ENCODE results near the gene PRRG4. TPM values are rescaled to one million over a fixed set of nuclear protein-coding genes. Genes with fewer than 3 reads are reported as not detected.
"Not testable (repeated sequence)": the region's sequence is repeated elsewhere in the genome, so short reads cannot be mapped to it uniquely, and the experiment has no call there.

Gene PRRG4
- polyA plus RNA-seq, 1 donor (not counting 4 experiments of a cell fraction or from before 2014, with no cell fraction given) = 10.0 TPM

DNA sequence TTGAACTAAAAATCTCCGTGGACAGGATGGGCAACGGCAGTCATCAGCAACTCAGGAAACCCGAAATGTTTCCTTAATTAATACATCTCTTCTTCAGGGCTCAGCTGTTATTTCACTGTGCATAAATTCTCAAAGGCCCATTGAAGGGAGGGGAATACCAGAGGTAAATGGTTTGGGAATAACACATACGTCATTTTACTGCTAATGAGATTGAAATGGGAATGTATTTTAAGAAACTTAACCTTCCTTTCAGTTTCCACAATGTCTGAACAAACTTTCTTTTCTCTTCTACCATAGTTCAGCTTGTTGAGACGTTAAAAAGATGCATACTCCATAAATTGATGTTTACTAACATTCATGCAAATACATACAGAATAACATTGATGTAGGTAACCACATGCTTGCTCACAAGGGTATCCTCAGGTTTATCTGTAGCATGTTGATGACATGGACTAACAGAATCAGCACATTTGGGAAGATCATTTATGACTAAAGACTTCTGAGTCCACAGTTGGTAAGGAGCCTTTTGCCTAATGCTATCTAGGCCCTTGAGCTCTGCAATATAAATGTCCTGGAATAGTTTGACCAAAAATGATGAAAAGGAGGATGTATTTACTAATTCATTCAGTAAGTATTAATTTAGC is 7.7 kb upstream of the PRRG4 start:
- H3K4me1 ChIP-seq (ENCODE audit: control insufficient read depth, extremely low read depth, insufficient read depth, low read length) = peaks cover 15% of the 10 kb centered on the region
- H3K9me1 ChIP-seq (ENCODE audit: control insufficient read depth, extremely low read depth, insufficient read depth, low read length) = no peaks in the 10 kb centered on the region
- H3K36me3 ChIP-seq (ENCODE audit: control insufficient read depth in 2 of 2, extremely low read depth in 1 of 2, insufficient read depth in 2 of 2, low read length in 2 of 2) = no peaks in the 10 kb centered on the region
- no peak overlapping the region for H2AFZ ChIP-seq (ENCODE audit: control insufficient read depth, low read length)
- FAIRE-seq = no peak
- TF ChIP-seq EZH2 (IDR thresholded peaks at IDR 0.05; ENCODE audit: low read length) = no peak
- TF ChIP-seq, protein P1, sequence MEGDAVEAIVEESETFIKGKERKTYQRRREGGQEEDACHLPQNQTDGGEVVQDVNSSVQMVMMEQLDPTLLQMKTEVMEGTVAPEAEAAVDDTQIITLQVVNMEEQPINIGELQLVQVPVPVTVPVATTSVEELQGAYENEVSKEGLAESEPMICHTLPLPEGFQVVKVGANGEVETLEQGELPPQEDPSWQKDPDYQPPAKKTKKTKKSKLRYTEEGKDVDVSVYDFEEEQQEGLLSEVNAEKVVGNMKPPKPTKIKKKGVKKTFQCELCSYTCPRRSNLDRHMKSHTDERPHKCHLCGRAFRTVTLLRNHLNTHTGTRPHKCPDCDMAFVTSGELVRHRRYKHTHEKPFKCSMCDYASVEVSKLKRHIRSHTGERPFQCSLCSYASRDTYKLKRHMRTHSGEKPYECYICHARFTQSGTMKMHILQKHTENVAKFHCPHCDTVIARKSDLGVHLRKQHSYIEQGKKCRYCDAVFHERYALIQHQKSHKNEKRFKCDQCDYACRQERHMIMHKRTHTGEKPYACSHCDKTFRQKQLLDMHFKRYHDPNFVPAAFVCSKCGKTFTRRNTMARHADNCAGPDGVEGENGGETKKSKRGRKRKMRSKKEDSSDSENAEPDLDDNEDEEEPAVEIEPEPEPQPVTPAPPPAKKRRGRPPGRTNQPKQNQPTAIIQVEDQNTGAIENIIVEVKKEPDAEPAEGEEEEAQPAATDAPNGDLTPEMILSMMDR (optimal IDR thresholded peaks at IDR 0.05 in 1 of 3, IDR thresholded peaks at IDR 0.05 in 1 of 3, conservative IDR thresholded peaks at IDR 0.05 in 1 of 3; ENCODE audit: extremely low read depth in 1 of 3, insufficient read depth in 2 of 3, low read length in 3 of 3) = no peak
- no peak overlapping the region for H3K27ac ChIP-seq (ENCODE audit: control insufficient read depth, insufficient read depth, low read length)
- H3K9ac ChIP-seq (ENCODE audit: control insufficient read depth, extremely low read depth, insufficient read depth, low read length) = no peak overlapping the region
- no peaks in the 10 kb centered on the region for H3K79me2 ChIP-seq (ENCODE audit: control insufficient read depth, insufficient read depth, low read length)
- H3K9me3 ChIP-seq (ENCODE audit: control insufficient read depth, low read depth, low read length) = no peaks in the 10 kb centered on the region
- dilution Hi-C loops (cut with MboI; ENCODE audit: extremely low pct_ligation_motif_present, low sequenced_read_pairs) = no loop called here
- no peak overlapping the region for H3K4me2 ChIP-seq (ENCODE audit: control insufficient read depth, extremely low read depth, insufficient read depth, low read depth, low read length)
- no peak for DNase-seq (ENCODE audit: low read depth, low spot score)
- no peaks in the 10 kb centered on the region for H4K20me1 ChIP-seq (ENCODE audit: control insufficient read depth, extremely low read depth, insufficient read depth, low read length)
- no peaks in the 10 kb centered on the region for H3K27me3 ChIP-seq (ENCODE audit: control insufficient read depth, extremely low read depth, insufficient read depth, low read length)
- no peak overlapping the region for H3K4me3 ChIP-seq (ENCODE audit: control insufficient read depth in 2 of 3, extremely low read depth in 1 of 3, insufficient read depth in 2 of 3, low read depth in 1 of 3, low read length in 3 of 3)

DNA sequence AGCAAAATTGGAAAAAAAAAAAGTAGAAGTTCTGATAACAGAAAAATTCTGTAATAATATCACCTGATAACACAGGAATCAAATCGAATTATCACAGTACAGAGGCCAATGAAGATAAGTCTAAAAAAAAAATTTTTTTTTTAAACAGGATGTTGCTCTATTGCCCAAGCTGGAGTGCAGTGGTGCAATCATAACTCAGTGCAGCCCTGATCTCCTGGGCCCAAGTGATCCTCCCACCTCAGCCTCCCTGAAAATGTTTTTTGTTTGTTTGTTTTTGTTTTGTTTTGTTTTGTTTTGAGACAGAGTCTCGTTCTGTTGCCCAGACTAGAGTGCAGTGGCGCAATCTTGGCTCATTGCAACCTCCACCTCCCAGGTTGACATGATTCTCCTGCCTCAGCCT is 6.1 kb upstream of the PRRG4 start:
- H3K4me1 ChIP-seq (ENCODE audit: control insufficient read depth, extremely low read depth, insufficient read depth, low read length) = peaks cover 15% of the 10 kb centered on the region
- DNase-seq (ENCODE audit: low read depth, low spot score); H2AFZ ChIP-seq (ENCODE audit: control insufficient read depth, low read length); H3K9ac ChIP-seq (ENCODE audit: control insufficient read depth, extremely low read depth, insufficient read depth, low read length); H3K9me3 ChIP-seq (ENCODE audit: control insufficient read depth, low read depth, low read length); H3K4me3 ChIP-seq (ENCODE audit: control insufficient read depth in 2 of 3, extremely low read depth in 1 of 3, insufficient read depth in 2 of 3, low read depth in 1 of 3, low read length in 3 of 3); H3K27ac ChIP-seq (ENCODE audit: control insufficient read depth, insufficient read depth, low read length); H3K36me3 ChIP-seq (ENCODE audit: control insufficient read depth in 2 of 2, extremely low read depth in 1 of 2, insufficient read depth in 2 of 2, low read length in 2 of 2); H3K4me2 ChIP-seq (ENCODE audit: control insufficient read depth, extremely low read depth, insufficient read depth, low read depth, low read length); H3K9me1 ChIP-seq (ENCODE audit: control insufficient read depth, extremely low read depth, insufficient read depth, low read length); H3K79me2 ChIP-seq (ENCODE audit: control insufficient read depth, insufficient read depth, low read length); dilution Hi-C loops (cut with MboI; ENCODE audit: extremely low pct_ligation_motif_present, low sequenced_read_pairs); FAIRE-seq; H3K27me3 ChIP-seq (ENCODE audit: control insufficient read depth, extremely low read depth, insufficient read depth, low read length); H4K20me1 ChIP-seq (ENCODE audit: control insufficient read depth, extremely low read depth, insufficient read depth, low read length): not testable (repeated sequence)

DNA sequence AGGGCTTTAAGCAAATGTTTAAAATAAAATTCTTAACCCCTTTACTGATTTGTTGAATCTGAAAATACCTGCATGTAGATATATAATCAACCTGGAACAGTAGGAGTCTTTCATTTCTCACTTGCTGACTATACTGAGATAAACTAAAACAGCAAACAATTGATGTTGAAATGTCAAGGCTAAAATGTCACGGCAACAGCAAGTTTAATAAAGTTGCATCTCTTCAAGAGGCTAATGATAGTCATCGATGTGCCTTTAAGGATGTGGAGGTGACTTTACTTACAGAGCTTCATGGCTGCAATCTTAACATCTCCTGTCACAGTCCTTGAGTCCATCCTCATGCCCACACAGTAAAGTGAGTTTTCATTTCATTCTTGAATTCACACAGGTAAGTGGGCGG is 3.6 kb upstream of the PRRG4 start:
- no peak overlapping the region for H3K4me3 ChIP-seq (ENCODE audit: control insufficient read depth in 2 of 3, extremely low read depth in 1 of 3, insufficient read depth in 2 of 3, low read depth in 1 of 3, low read length in 3 of 3)
- no peaks in the 10 kb centered on the region for H3K27me3 ChIP-seq (ENCODE audit: control insufficient read depth, extremely low read depth, insufficient read depth, low read length)
- no peaks in the 10 kb centered on the region for H3K9me3 ChIP-seq (ENCODE audit: control insufficient read depth, low read depth, low read length)
- peaks cover 19% of the 10 kb centered on the region for H3K4me1 ChIP-seq (ENCODE audit: control insufficient read depth, extremely low read depth, insufficient read depth, low read length)
- H3K79me2 ChIP-seq (ENCODE audit: control insufficient read depth, insufficient read depth, low read length) = no peaks in the 10 kb centered on the region
- no peaks in the 10 kb centered on the region for H3K9me1 ChIP-seq (ENCODE audit: control insufficient read depth, extremely low read depth, insufficient read depth, low read length)
- no peaks in the 10 kb centered on the region for H4K20me1 ChIP-seq (ENCODE audit: control insufficient read depth, extremely low read depth, insufficient read depth, low read length)
- dilution Hi-C loops (cut with MboI; ENCODE audit: extremely low pct_ligation_motif_present, low sequenced_read_pairs) = no loop called here
- FAIRE-seq (no peak), DNase-seq (ENCODE audit: low read depth, low spot score) (no peak)
- H2AFZ ChIP-seq (ENCODE audit: control insufficient read depth, low read length) = no peak overlapping the region
- no peak overlapping the region for H3K27ac ChIP-seq (ENCODE audit: control insufficient read depth, insufficient read depth, low read length)
- H3K4me2 ChIP-seq (ENCODE audit: control insufficient read depth, extremely low read depth, insufficient read depth, low read depth, low read length) = no peak overlapping the region
- H3K36me3 ChIP-seq (ENCODE audit: control insufficient read depth in 2 of 2, extremely low read depth in 1 of 2, insufficient read depth in 2 of 2, low read length in 2 of 2) = no peaks in the 10 kb centered on the region
- TF ChIP-seq, protein P1 (optimal IDR thresholded peaks at IDR 0.05 in 1 of 3, IDR thresholded peaks at IDR 0.05 in 1 of 3, conservative IDR thresholded peaks at IDR 0.05 in 1 of 3; ENCODE audit: extremely low read depth in 1 of 3, insufficient read depth in 2 of 3, low read length in 3 of 3) = no peak
- TF ChIP-seq EZH2 (IDR thresholded peaks at IDR 0.05; ENCODE audit: low read length) = no peak
- no peak overlapping the region for H3K9ac ChIP-seq (ENCODE audit: control insufficient read depth, extremely low read depth, insufficient read depth, low read length)
